Measurements from ENCODE around the gene TXNDC11. TPM values are rescaled to one million over a fixed set of nuclear protein-coding genes. Genes with fewer than 3 reads are reported as not detected.
A peak's percentile ranks its signal among the peaks of the same experiment; 100 is the strongest.

Gene TXNDC11
- total and polyA plus RNA-seq, 10 of the 15 experiments (the other 5 are each of a cell fraction or from before 2014, with no cell fraction given) = 1.7 to 86.7 (median 54.4) TPM

GRCh38 chr16:11688520-11688886 lies 54.2 kb downstream of the TXNDC11 start:
- RAD21 ChIA-PET (ENCODE audit: unreplicated experiment) = interaction anchor here (0.7 to 3.3 kb wide), 27 partner anchors 8 to 292 kb away, joined by 3 to 34 read pairs (median 5); partner anchors contain the start of genes LITAF, SNN, TXNDC11 and ZC3H7A
- TF ChIP-seq, protein P1, sequence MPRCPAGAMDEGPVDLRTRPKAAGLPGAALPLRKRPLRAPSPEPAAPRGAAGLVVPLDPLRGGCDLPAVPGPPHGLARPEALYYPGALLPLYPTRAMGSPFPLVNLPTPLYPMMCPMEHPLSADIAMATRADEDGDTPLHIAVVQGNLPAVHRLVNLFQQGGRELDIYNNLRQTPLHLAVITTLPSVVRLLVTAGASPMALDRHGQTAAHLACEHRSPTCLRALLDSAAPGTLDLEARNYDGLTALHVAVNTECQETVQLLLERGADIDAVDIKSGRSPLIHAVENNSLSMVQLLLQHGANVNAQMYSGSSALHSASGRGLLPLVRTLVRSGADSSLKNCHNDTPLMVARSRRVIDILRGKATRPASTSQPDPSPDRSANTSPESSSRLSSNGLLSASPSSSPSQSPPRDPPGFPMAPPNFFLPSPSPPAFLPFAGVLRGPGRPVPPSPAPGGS (IDR thresholded peaks at IDR 0.05; ENCODE audit: borderline replicate concordance, insufficient read depth, low read depth, low read length, poor library complexity, severe bottlenecking) = no peak
- TF ChIP-seq SMARCA5 (IDR thresholded peaks at IDR 0.05) (no peak), CREM (IDR thresholded peaks at IDR 0.05; ENCODE audit: low read depth) (no peak), MTA2 (IDR thresholded peaks at IDR 0.05; ENCODE audit: low read depth) (no peak), SUPT20H (IDR thresholded peaks at IDR 0.05; ENCODE audit: borderline replicate concordance, control insufficient read depth, low read depth, low read length) (no peak), BHLHE40 (IDR thresholded peaks at IDR 0.05; ENCODE audit: borderline replicate concordance in 1 of 2, low read depth in 2 of 2, low read length in 1 of 2) (no peak), RFX5 (IDR thresholded peaks at IDR 0.05; ENCODE audit: low read depth, low read length) (no peak), STAT3 (IDR thresholded peaks at IDR 0.05; ENCODE audit: low read depth, low read length) (no peak), KAT2A (conservative IDR thresholded peaks at IDR 0.05; ENCODE audit: control insufficient read depth, low read depth, low read length) (no peak), ASH2L (IDR thresholded peaks at IDR 0.05; ENCODE audit: borderline replicate concordance, low read depth) (no peak), TAF1 (IDR thresholded peaks at IDR 0.05; ENCODE audit: borderline replicate concordance, low read depth, low read length) (no peak), IKZF2 (IDR thresholded peaks at IDR 0.05) (no peak), NFXL1 (IDR thresholded peaks at IDR 0.05; ENCODE audit: borderline replicate concordance) (no peak), MEF2A (IDR thresholded peaks at IDR 0.05; ENCODE audit: insufficient read depth, low read depth, low read length) (no peak), ZNF207 (IDR thresholded peaks at IDR 0.05; ENCODE audit: borderline replicate concordance) (no peak), ZNF622 (IDR thresholded peaks at IDR 0.05) (no peak), YY1 (IDR thresholded peaks at IDR 0.05; ENCODE audit: low read depth, low read length) (no peak)
- TF ChIP-seq, protein P2, sequence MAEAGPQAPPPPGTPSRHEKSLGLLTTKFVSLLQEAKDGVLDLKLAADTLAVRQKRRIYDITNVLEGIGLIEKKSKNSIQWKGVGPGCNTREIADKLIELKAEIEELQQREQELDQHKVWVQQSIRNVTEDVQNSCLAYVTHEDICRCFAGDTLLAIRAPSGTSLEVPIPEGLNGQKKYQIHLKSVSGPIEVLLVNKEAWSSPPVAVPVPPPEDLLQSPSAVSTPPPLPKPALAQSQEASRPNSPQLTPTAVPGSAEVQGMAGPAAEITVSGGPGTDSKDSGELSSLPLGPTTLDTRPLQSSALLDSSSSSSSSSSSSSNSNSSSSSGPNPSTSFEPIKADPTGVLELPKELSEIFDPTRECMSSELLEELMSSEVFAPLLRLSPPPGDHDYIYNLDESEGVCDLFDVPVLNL (IDR thresholded peaks at IDR 0.05; ENCODE audit: low read depth, low read length) = no peak
- Histone ChIP-seq H2AFZ (ENCODE audit: control insufficient read depth, low read depth, low read length) (no peak overlapping the region), H3K27ac (ENCODE audit: control insufficient read depth, insufficient read depth) (peak overlapping the region; percentile 68; the same call in 1 of the 2 replicates), H4K20me1 (ENCODE audit: control insufficient read depth, insufficient read depth) (no peaks in the 10 kb centered on the region), H3K27me3 (replicated peaks in 1 of 2; ENCODE audit: control insufficient read depth in 2 of 2, insufficient read depth in 2 of 2, low read length in 1 of 2) (no peaks in the 10 kb centered on the region), H3K4me3 (no peak overlapping the region), H3K36me3 (ENCODE audit: control insufficient read depth in 2 of 2, insufficient read depth in 2 of 2, low read length in 1 of 2) (peaks cover 27 to 47% of the 10 kb centered on the region in 2 experiments), H3K79me2 (ENCODE audit: control insufficient read depth, insufficient read depth, low read length) (peaks cover 12% of the 10 kb centered on the region), H3K4me2 (ENCODE audit: control insufficient read depth, insufficient read depth) (peak overlapping the region; percentile 27), H3K4me1 (ENCODE audit: control insufficient read depth, insufficient read depth, low read length) (peaks cover 59% of the 10 kb centered on the region), H3K9me3 (replicated peaks; ENCODE audit: control insufficient read depth, insufficient read depth, low read length) (no peaks in the 10 kb centered on the region), H3K9ac (ENCODE audit: control insufficient read depth, insufficient read depth, low read length) (no peak overlapping the region)
- DNase-seq (ENCODE audit: low read depth, low spot score) = no peak
- no peak for FAIRE-seq
- no TSS peak for BruUV-seq (replicated peaks)
- WGBS (ENCODE audit: insufficient coverage, insufficient replicate concordance, low lambda C conversion rate, missing lambda C conversion rate) = 56% methylated on average over 1 of the region's 1 CpG
- CTCF ChIA-PET = interaction anchor here (0.6 to 4.3 kb wide), 14 partner anchors 10 to 282 kb away, joined by 3 to 34 read pairs (median 6); partner anchors contain the start of gene ZC3H7A
- in situ Hi-C loops (cut with MboI) = no loop called here
- SMC1A ChIA-PET (ENCODE audit: uncharacterized antibody, unreplicated experiment) = interaction anchor here (0.8 to 4.9 kb wide), 30 partner anchors 8 to 723 kb away, joined by 3 to 46 read pairs (median 6); partner anchors contain the start of genes SNN and TXNDC11
- ATAC-seq = peak; percentile 46
- POLR2A ChIA-PET = interaction anchor here (0.5 to 6.0 kb wide), 14 partner anchors 9 to 234 kb away, joined by 3 to 63 read pairs (median 4); partner anchors contain the start of genes SNN and TXNDC11
- intact Hi-C loops (cut with micrococcal nuclease; ENCODE audit: unreplicated experiment) = no loop called here
